ENCODE results near the gene CCDC12.

DNA sequence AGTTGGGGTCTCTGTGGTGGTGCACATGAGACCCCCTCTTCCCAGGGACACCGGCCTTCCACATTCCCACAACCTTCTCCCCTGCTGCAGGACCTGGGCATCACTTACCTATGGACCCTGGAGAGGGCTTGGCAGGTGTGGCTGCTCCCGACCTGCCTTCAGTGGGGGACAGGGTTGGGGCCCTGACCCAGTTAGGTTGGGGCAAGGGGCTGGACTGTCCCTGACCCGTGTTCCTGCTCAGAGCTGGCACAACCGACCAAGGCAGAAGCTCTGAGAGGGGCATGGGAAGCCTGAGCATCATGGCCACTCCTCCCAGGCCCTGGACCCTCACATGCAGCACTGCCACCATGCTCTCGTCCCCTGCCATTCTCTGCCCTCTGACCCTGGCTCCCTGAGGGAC is 9.0 kb upstream of the CCDC12 start:
- TF ChIP-seq, protein P1, sequence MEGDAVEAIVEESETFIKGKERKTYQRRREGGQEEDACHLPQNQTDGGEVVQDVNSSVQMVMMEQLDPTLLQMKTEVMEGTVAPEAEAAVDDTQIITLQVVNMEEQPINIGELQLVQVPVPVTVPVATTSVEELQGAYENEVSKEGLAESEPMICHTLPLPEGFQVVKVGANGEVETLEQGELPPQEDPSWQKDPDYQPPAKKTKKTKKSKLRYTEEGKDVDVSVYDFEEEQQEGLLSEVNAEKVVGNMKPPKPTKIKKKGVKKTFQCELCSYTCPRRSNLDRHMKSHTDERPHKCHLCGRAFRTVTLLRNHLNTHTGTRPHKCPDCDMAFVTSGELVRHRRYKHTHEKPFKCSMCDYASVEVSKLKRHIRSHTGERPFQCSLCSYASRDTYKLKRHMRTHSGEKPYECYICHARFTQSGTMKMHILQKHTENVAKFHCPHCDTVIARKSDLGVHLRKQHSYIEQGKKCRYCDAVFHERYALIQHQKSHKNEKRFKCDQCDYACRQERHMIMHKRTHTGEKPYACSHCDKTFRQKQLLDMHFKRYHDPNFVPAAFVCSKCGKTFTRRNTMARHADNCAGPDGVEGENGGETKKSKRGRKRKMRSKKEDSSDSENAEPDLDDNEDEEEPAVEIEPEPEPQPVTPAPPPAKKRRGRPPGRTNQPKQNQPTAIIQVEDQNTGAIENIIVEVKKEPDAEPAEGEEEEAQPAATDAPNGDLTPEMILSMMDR (IDR thresholded peaks at IDR 0.05): no peak
- TF ChIP-seq POLR2AphosphoS5 (IDR thresholded peaks at IDR 0.05): no peak
- TF ChIP-seq EP300 (IDR thresholded peaks at IDR 0.05): no peak
- TF ChIP-seq POLR2A (IDR thresholded peaks at IDR 0.05): no peak

Data from gastroesophageal sphincter (tissue), 3 donors.